Gastroesophageal sphincter (tissue), 4 donors: ENCODE results near the gene DERA. TPM values are rescaled to one million over a fixed set of nuclear protein-coding genes. Genes with fewer than 3 reads are reported as not detected.

Source experiments
- ATAC-seq: fragments of 150-250 bp; one replicate; pipeline ENCODE4 v1.9.1; 2016; ENCODE audit warnings: mild to moderate bottlenecking, moderate library complexity
- H3K27ac ChIP-seq, 4 donors: fragments of 200-600 bp; sonication (generic) in 3 of 4; 1 replicate in 3 of 4; 2 replicates in 1 of 4; pipeline ENCODE4 v1.5.1; 2016 to 2019
- H3K27me3 ChIP-seq: fragments of 200-600 bp; sonication (generic); one replicate; pipeline ENCODE4 v1.5.1; 2019
- H3K36me3 ChIP-seq, 2 donors: fragments of 200-600 bp; sonication (generic); one replicate each; pipeline ENCODE4 v1.5.1; 2019; ENCODE audit warnings: control low read depth in 1 of 2
- H3K4me1 ChIP-seq, 3 donors: fragments of 200-600 bp; sonication (generic); 1 replicate in 2 of 3; 2 replicates in 1 of 3; pipeline ENCODE4 v1.5.1; 2016 to 2019; ENCODE audit warnings: control low read depth in 2 of 3
- H3K4me3 ChIP-seq, 2 donors: fragments of 200-600 bp; sonication (generic); one replicate each; pipeline ENCODE4 v1.5.1; 2019; ENCODE audit warnings: mild to moderate bottlenecking in 1 of 2, moderate library complexity in 1 of 2
- H3K9me3 ChIP-seq, 3 donors: fragments of 200-600 bp; sonication (generic); one replicate each; pipeline ENCODE4 v1.5.1; 2017 to 2019; ENCODE audit warnings: control low read depth in 2 of 3
- CTCF ChIP-seq, 4 experiments: fragments of 200-600 bp in 2 of 4; fragments of 450-650 bp in 2 of 4; sonication (generic) in 1 of 4; IDR thresholded peaks; one replicate each; pipeline ENCODE4 v1.5.1; 2017 to 2019; ENCODE audit warnings: antibody characterized with exemption in 4 of 4, mild to moderate bottlenecking in 2 of 4, moderate library complexity in 2 of 4
- EP300 ChIP-seq: sonication (generic); formaldehyde crosslinking; IDR thresholded peaks from one replicate; pipeline ENCODE4 v1.6.1; 2017; ENCODE audit warnings: antibody characterized with exemption, mild to moderate bottlenecking
- POLR2A ChIP-seq, 2 donors: fragments of 450-650 bp; IDR thresholded peaks; one replicate each; pipeline ENCODE4 v1.6.1; 2017; ENCODE audit warnings: antibody characterized with exemption in 2 of 2, mild to moderate bottlenecking in 2 of 2, moderate library complexity in 1 of 2
- POLR2AphosphoS5 ChIP-seq: sonication (generic); formaldehyde crosslinking; IDR thresholded peaks from one replicate; pipeline ENCODE4 v1.6.1; 2017; ENCODE audit warnings: antibody characterized with exemption
- WGBS, 2 donors: methylation state at CpG; one replicate each; pipeline ENCODE4 v1.1.5; 2018; ENCODE audit warnings: low coverage in 1 of 2; 5-methylcytosine and 5-hydroxymethylcytosine counted together
- total RNA-seq, 4 donors: library from RNA; depleted of rRNA; stranded (reverse); fragments of >200 nt; gene quantifications; one replicate each; pipeline ENCODE4 v1.1.0, GENCODE V29; 2016

DERA gene
- 10 to 100 TPM; 35.9 to 67.4 (median 52.5) TPM for total RNA-seq

- H3K36me3 ChIP-seq, result peaks cover 0 to 11% of the 10 kb centered on the region in 2 donors
- H3K27me3 ChIP-seq, result no peaks in the 10 kb centered on the region
- H3K9me3 ChIP-seq, result no peaks in the 10 kb centered on the region
- peak; percentile 93 to 95 for TF ChIP-seq POLR2A (IDR thresholded peaks at IDR 0.05)
- TF ChIP-seq CTCF (IDR thresholded peaks at IDR 0.05), result peak in 3 of 4 experiments; percentile 24 to 50 (median 35)
- TF ChIP-seq POLR2AphosphoS5, result peak; percentile 74
- no peak for TF ChIP-seq EP300
- 0 to 1% methylated on average over 11 to 19 of the region's 59 CpGs for WGBS, 2 donors
- peak within 1 kb of the TSS; percentile 87 to 99 (median 97) for H3K27ac ChIP-seq
- H3K4me3 ChIP-seq, result peak within 1 kb of the TSS; percentile 77 to 84
- H3K4me1 ChIP-seq, result peaks cover 0 to 50% (median 2%) of the 10 kb centered on the region in 3 donors
- ATAC-seq, result peak; percentile 98
These were observed at the start of gene DERA for GRCh38 chr12:15910864-15911721. TSS of gene DERA (plus strand) at chr12:15911332. CDS start at chr12:15911384, 52 bp downstream.

- TF ChIP-seq CTCF (IDR thresholded peaks at IDR 0.05) (no peak), POLR2AphosphoS5 (no peak), EP300 (no peak)
- peaks cover 7% of the 10 kb centered on the region for H3K27me3 ChIP-seq
- H3K4me3 ChIP-seq, result no peak overlapping the region
- H3K36me3 ChIP-seq, result no peaks in the 10 kb centered on the region
- no peaks in the 10 kb centered on the region for H3K9me3 ChIP-seq
- ATAC-seq, result no peak
- no peaks in the 10 kb centered on the region for H3K4me1 ChIP-seq
- 10 to 20% methylated on average over 1 of the region's 1 CpG for WGBS, 2 donors
- H3K27ac ChIP-seq, result no peak overlapping the region
These were observed 49.7 kb upstream of the DERA start for GRCh38 chr12:15861404-15861803.

GRCh38 chr12:15862840-15863239, 48.3 kb upstream of the DERA start:
- H3K27ac ChIP-seq, result no peak overlapping the region
- WGBS, 2 donors, result 80 to 83% methylated on average over 1 of the region's 1 CpG
- no peak for ATAC-seq
- H3K4me1 ChIP-seq, result no peaks in the 10 kb centered on the region
- no peaks in the 10 kb centered on the region for H3K36me3 ChIP-seq
- peaks cover 7% of the 10 kb centered on the region for H3K27me3 ChIP-seq
- H3K9me3 ChIP-seq, result no peaks in the 10 kb centered on the region
- TF ChIP-seq POLR2A (IDR thresholded peaks at IDR 0.05) (no peak), POLR2AphosphoS5 (no peak), EP300 (no peak)
- H3K4me3 ChIP-seq, result no peak overlapping the region

- H3K27ac ChIP-seq, result no peak overlapping the region
- H3K4me3 ChIP-seq, result no peak overlapping the region
- WGBS, 2 donors, result 55 to 56% methylated on average over 7 to 9 of the region's 9 CpGs
- no peaks in the 10 kb centered on the region for H3K36me3 ChIP-seq
- no peak for ATAC-seq
- TF ChIP-seq POLR2A (IDR thresholded peaks at IDR 0.05) (no peak), POLR2AphosphoS5 (no peak), EP300 (no peak), CTCF (IDR thresholded peaks at IDR 0.05) (no peak)
- no peaks in the 10 kb centered on the region for H3K9me3 ChIP-seq
- H3K27me3 ChIP-seq, result peaks cover 7% of the 10 kb centered on the region
- H3K4me1 ChIP-seq, result no peaks in the 10 kb centered on the region
These were observed 47.8 kb upstream of the DERA start for GRCh38 chr12:15863372-15863771.

GRCh38 chr12:15863984-15864383, 47.1 kb upstream of the DERA start:
- TF ChIP-seq POLR2AphosphoS5 (no peak), EP300 (no peak), POLR2A (IDR thresholded peaks at IDR 0.05) (no peak), CTCF (IDR thresholded peaks at IDR 0.05) (no peak)
- Histone ChIP-seq H3K36me3 (no peaks in the 10 kb centered on the region), H3K27me3 (peaks cover 7% of the 10 kb centered on the region), H3K4me3 (no peak overlapping the region), H3K9me3 (no peaks in the 10 kb centered on the region), H3K4me1 (no peaks in the 10 kb centered on the region), H3K27ac (no peak overlapping the region)
- no peak for ATAC-seq
- 77 to 87% methylated on average over 4 to 6 of the region's 6 CpGs for WGBS, 2 donors
